Amygdala (tissue), 56 donors: Measurements from ENCODE around the gene MED31.
"Not testable (repeated sequence)": the region's sequence is repeated elsewhere in the genome, so short reads cannot be mapped to it uniquely, and the experiment has no call there.

Experiments used
- DNase-seq, 56 donors: peaks; one replicate each; lab custom pipeline; 2025; lab: John Stamatoyannopoulos, UW

MED31 gene

DNA sequence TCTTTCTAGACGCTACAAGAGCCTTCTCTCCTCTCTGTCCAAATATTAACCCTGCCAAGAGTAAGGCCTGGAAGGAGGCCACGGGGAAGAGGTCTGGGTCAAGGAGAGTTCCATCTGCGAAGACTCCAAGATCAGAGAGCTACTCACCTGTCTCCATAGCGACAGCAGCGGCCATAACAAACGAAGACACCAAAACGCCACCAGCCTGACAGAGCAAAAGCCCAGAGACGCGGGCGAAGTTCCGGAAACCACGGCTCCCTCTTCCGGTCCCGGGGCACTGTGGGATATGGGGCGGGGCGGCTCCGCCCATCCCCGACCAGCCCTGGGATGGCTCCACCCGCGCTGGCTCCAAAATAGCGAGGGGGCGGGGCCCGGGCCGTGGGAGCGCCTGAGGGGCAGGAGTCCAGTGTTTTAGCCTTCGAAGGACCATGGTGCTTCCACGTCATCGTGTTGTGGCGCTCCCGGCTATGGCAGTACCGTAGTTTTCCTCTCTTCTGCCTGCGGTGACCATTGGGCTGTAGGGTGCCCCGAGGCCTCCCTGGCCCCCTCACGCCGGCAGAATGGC, at the start of gene MED31, which contains the start of gene C17orf100:
Gene MED31, minus strand, starts transcription at position 252 of the 565 bp plus-strand sequence. Its CDS starts 77 bp downstream, at position 175.
Gene C17orf100, plus strand, starts transcription at position 409 of the 565 bp plus-strand sequence. Its CDS starts 152 bp downstream, at position 561.
- peak in 55 of 56 donors; percentile 24 to 95 (median 88) for DNase-seq

- no peak for DNase-seq
Measured at GRCh38 chr17:6700948-6701307, 49.5 kb upstream of the MED31 start.

DNA sequence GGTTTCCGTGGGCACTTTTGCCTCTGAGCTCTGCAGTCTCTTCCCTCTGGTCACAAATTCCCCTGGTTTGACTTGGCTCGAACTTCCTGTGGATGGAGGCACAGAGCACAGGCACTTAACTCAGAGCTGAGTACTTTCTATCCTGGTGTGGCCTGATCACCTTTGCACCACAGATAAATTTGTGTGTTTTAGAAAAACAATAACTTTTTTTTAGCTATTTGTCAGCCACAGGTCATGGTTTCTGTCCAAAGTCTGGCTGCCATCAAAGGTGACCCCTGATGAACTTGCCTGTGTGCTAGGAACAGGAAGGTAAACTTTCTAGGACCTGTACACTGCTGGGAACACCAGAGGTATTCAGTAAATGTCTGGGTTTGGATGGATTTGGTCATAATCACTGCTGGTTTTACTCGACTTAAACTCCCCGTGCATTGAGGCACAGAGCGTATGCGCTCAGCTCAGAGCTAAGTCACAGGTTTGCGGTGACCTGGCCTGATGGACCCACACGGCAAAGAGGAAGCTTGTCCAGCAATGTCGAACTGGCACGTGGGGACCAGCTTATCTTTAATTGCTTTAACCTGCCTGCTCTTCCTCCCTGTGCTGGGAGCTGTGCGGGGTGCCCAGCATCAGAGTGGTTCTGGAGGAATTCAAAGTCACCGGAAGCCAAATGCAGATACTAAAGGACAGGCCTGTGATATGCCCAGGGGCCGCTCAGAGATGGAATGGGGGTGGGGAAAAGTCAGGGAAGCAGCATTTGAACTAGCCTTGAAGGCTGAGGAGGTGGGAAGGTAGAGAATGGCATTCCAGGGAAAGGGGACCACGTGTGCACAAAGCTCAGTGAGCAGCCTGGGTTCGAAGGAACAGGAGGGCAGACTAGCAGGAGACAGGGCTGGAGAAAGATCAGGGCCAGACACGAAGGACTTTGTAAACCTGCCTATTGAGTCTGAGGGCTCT, 48.9 kb upstream of the MED31 start:
- DNase-seq, result no peak

GRCh38 chr17:6698004-6698403, 46.6 kb upstream of the MED31 start:
- DNase-seq, result no peak

DNA sequence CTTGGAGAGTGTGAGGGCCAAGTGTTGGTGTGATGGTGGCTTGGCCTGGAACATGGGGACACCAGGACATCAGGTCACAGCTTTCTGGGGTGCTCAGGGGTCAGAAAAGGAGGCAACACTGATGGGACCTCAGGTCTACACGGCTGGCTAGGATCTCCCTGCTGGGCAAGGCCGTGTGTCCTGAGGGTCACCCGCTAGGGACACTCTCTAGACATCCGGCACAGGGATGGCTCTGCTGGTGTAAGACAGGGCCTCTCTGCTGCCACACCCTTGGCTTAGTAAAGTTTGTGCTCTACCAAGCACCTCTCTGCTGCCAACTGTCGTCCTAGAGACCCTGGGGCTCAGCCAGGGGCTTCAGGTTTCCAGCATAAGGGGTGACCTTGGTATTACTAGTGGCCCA, 45.5 kb upstream of the MED31 start:
- no peak for DNase-seq

- DNase-seq, result no peak
Measured at GRCh38 chr17:6695565-6695964, 44.2 kb upstream of the MED31 start.

GRCh38 chr17:6695051-6695450, 43.6 kb upstream of the MED31 start:
- DNase-seq, result no peak

DNA sequence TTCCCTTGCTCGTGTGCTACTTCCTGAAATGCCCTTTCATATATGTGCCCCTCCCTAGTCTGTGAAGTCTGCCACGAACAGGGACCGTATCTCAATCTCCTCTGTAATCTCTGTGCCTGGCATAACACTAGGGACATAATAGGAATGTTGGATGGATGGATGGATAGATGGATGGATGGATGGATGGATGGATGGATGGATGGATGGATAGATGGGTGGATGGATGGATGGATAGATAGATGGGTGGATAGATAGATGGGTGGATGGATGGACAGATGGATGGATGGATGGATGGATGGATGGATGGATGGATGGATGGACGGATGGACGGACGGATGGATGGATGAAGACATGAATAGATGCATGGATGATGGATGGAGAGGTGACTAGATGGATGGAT, 40.6 kb upstream of the MED31 start:
- not testable (repeated sequence) for DNase-seq

DNA sequence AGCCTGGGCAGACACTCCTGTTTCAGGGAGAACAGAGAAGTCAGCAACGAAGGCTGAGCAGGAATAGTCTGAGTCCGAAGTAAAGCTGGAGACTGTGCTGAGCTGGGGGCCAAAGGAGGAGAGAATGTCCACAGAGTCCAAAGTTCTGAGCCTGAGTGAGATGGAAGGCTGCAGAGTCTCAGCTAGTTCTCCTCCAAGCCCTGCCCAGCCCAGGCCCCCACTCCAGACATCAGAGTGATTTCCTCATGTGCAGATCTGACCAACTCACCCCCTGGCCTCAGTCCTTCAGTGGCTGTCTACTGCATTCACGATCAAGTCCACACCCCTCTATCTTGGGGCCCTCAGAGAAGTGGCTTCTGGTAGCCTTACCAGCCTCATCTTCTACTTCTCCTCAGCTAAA, 40.1 kb upstream of the MED31 start:
- DNase-seq, result no peak

GRCh38 chr17:6690641-6691040, 39.2 kb upstream of the MED31 start:
- no peak for DNase-seq

GRCh38 chr17:6688944-6689343, 37.5 kb upstream of the MED31 start:
- no peak for DNase-seq

DNA sequence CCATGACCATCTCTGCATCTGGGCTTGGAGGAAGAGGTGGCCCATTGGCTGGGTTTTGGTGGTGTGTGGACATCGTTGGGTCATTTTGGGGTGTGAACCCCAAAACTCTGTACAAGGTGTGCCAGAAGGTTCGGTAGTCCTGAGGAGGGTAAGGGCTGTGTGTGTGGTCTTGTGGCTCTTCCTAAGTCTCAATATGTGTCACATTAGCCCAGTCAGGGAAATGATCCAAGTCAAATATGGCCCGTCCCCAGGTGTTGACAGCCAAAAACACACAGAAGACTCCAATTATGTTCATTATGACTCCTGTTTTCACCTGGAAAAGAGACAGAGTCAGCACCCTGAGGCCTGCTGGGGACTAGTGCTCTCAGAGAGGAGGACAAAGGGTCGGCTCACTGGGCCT, 34.6 kb upstream of the MED31 start:
- no peak for DNase-seq

DNA sequence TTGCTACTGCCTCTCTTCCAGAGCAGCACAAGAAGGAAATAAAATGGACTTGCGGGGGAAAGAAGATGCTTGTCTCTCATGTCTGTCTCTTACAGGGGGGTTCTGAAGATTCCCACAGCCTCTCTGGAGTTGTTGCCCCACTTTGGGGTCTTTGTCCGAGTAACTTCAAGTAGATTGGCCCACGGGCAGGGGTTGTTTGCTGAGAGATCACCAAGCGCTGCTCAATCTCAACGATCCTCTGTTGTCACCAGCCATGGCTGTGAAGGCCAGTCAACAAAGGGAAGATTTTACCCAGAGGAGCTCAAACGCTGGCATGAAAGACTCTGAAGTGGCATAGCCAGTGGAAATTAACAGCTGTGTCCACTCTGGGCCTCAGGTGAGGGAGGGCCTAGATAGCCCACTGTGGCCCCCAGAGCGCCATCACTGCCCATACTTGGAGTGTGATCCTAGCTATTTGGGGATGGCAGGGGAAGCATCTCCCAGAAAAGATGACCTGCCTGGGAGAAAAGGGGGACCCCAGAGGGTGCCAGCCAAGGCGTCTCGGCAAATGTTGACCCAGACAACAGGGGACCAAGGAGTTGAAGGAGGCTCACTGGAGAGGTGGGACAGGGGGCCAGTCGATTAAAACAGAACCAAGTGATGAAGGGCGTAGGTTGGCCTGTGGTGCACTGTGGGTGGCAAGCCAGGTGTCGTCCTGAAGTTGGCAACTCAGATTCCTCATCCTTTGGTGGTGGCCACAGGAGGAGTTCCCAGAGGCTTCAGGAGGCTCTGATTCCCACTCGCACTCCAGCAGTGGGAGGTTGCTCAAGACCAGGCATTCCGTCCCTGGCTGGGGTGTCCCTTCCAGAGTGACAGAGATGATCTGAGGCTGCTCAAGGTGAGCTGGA, 33.7 kb upstream of the MED31 start:
- no peak for DNase-seq

- DNase-seq, result no peak
Measured at GRCh38 chr17:6684460-6684783, 33.0 kb upstream of the MED31 start.

- no peak for DNase-seq
Measured at GRCh38 chr17:6683730-6684459, 32.5 kb upstream of the MED31 start.

GRCh38 chr17:6683081-6683684, 31.8 kb upstream of the MED31 start:
- DNase-seq, result no peak

- DNase-seq, result no peak
Measured at GRCh38 chr17:6682339-6682738, 30.9 kb upstream of the MED31 start.

DNA sequence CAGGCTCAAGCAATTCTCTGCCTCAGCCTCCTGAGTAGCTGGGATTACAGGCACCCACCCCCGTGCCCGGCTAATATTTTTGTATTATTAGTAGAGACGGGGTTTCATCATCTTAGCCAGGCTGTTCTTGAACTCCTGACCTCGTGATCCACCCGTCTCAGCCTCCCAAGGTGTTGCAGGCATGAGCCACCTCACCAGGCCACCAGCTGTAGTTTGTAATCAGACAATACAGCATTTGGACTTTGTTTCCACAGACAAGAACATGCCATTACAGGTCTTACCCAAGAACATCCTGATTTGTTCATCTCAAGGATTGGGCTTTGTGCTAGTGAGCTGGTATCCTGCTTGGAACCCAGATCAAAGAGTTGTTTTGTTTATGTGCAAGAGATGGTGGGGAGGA, 30.3 kb upstream of the MED31 start:
- no peak for DNase-seq

DNA sequence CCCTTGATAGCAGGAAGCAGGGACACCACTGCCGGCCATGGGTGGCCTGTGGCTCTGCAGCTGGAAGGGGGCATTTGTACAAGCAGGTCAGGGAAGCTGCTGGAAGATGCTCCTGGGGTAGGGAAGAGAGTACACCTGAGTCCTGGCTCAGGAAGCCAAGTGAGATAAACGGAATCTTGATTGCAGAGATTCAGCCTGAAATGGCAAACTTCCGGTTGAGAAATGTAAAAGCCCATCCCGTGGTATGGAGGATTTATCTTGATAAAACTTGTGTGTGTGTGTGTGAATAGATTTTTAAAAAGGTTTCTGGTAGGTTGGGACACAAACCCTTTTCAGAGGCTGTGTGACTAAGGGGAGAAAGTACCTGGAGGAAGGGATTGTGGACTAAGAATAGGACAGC, 29.8 kb upstream of the MED31 start:
- no peak for DNase-seq

- DNase-seq, result no peak
Measured at GRCh38 chr17:6679241-6679640, 27.8 kb upstream of the MED31 start.
